DND-41 (cell line): ENCODE results near the gene ZFP62.

ENCODE experiments used
- EZH2 ChIP-seq: IDR thresholded peaks from 3 replicates; pipeline ENCODE4 v1.6.1; 2012; ENCODE audit warnings: borderline replicate concordance, low read depth, mild to moderate bottlenecking, moderate library complexity, low read length, inconsistent platforms; ENCODE audit not compliant: severe bottlenecking
- TF ChIP-seq, protein P1 (sequence below): IDR thresholded peaks from 2 replicates; pipeline ENCODE4 v1.5.1; 2012; ENCODE audit warnings: borderline replicate concordance, low read length, moderate library complexity, mild to moderate bottlenecking; ENCODE audit not compliant: poor library complexity, severe bottlenecking; ENCODE audit errors: extremely low read depth

GRCh38 chr5:180875860-180876426, 14.9 kb upstream of the ZFP62 start:
- TF ChIP-seq, protein P1, sequence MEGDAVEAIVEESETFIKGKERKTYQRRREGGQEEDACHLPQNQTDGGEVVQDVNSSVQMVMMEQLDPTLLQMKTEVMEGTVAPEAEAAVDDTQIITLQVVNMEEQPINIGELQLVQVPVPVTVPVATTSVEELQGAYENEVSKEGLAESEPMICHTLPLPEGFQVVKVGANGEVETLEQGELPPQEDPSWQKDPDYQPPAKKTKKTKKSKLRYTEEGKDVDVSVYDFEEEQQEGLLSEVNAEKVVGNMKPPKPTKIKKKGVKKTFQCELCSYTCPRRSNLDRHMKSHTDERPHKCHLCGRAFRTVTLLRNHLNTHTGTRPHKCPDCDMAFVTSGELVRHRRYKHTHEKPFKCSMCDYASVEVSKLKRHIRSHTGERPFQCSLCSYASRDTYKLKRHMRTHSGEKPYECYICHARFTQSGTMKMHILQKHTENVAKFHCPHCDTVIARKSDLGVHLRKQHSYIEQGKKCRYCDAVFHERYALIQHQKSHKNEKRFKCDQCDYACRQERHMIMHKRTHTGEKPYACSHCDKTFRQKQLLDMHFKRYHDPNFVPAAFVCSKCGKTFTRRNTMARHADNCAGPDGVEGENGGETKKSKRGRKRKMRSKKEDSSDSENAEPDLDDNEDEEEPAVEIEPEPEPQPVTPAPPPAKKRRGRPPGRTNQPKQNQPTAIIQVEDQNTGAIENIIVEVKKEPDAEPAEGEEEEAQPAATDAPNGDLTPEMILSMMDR = no peak
- TF ChIP-seq EZH2 = no peak
